A549 (cell line): ENCODE data around the gene SEC31B. TPM values are rescaled to one million over a fixed set of nuclear protein-coding genes. Genes with fewer than 3 reads are reported as not detected.

Experiments
- ATAC-seq, 2 experiments: fragments of 200-7000 bp in 1 of 2; fragments of >200 bp in 1 of 2; cut with Nextera tagmentation in 1 of 2; cut with Tn5 transposase in 1 of 2; 3 replicates each; pipeline versions ENCODE4 v1.8.0 to v1.9.1; 2018 to 2020; ENCODE audit warnings: mild to moderate bottlenecking in 1 of 2, moderate library complexity in 1 of 2
- CTCF ChIA-PET: fragments of 300-600 bp; sonication (Branson Sonifier 250); formaldehyde crosslinking; extraction: SDS; loops from one replicate; lab custom pipeline; 2021; ENCODE audit warnings: antibody characterized with exemption, inconsistent platforms; lab: Yijun Ruan, JAX
- POLR2A ChIA-PET: fragments of 350-600 bp; formaldehyde crosslinking; extraction: SDS; loops from one replicate; lab custom pipeline; 2021; ENCODE audit warnings: antibody characterized with exemption, inconsistent platforms; lab: Yijun Ruan, JAX
- DNase-seq, 2 experiments: peaks; one replicate each; pipeline versions ENCODE4 v3.0.0 to v3.0.0-alpha.2; 2011 to 2016; ENCODE audit warnings: low read depth in 1 of 2, low spot score in 1 of 2
- FAIRE-seq: peaks from 2 replicates; lab custom pipeline; 2011; peaks lifted over from hg19 to GRCh38; lab: Jason Lieb, UNC
- H3K27ac ChIP-seq, 2 experiments: fragments of >200 bp; sonication (Bioruptor Twin); formaldehyde crosslinking; 3 replicates each; pipeline ENCODE4 v1.5.1; 2016 to 2017
- H3K4me1 ChIP-seq: fragments of >200 bp; sonication (Bioruptor Twin); formaldehyde crosslinking; 3 replicates; pipeline ENCODE4 v1.6.1; 2016
- H3K4me2 ChIP-seq: fragments of >200 bp; sonication (Bioruptor Twin); formaldehyde crosslinking; 3 replicates; pipeline ENCODE4 v1.6.1; 2016
- H3K4me3 ChIP-seq: fragments of >200 bp; sonication (Bioruptor Twin); formaldehyde crosslinking; 3 replicates; pipeline ENCODE4 v1.5.1; 2016
- H3K9me3 ChIP-seq: fragments of >200 bp; sonication (Bioruptor Twin); formaldehyde crosslinking; 3 replicates; pipeline ENCODE4 v1.6.1; 2016
- ATOH8 ChIP-seq: fragments of 250-450 bp; sonication (Bioruptor Pico); IDR thresholded peaks from 2 replicates; pipeline ENCODE4 v1.5.0; 2020; ENCODE audit warnings: low read depth, mild to moderate bottlenecking, moderate library complexity
- CTCF ChIP-seq: fragments of >200 bp; sonication (Bioruptor Twin); formaldehyde crosslinking; IDR thresholded peaks from 3 replicates; pipeline ENCODE4 v1.5.1; 2016
- EHF ChIP-seq: fragments of 250-450 bp; sonication (Bioruptor Pico); IDR thresholded peaks from 2 replicates; pipeline ENCODE4 v1.5.0; 2020; ENCODE audit warnings: mild to moderate bottlenecking
- ESRRA ChIP-seq: fragments of 150-350 bp; IDR thresholded peaks from 2 replicates; pipeline ENCODE4 v1.6.1; 2014; ENCODE audit warnings: mild to moderate bottlenecking, low read length, borderline replicate concordance
- FOSB ChIP-seq: fragments of 250-450 bp; sonication (Bioruptor Pico); IDR thresholded peaks from 2 replicates; pipeline ENCODE4 v1.5.0; 2020; ENCODE audit warnings: mild to moderate bottlenecking, moderate library complexity
- FOSL2 ChIP-seq, 2 experiments: fragments of 450-650 bp in 1 of 2; fragments of >200 bp in 1 of 2; sonication (Bioruptor Twin) in 1 of 2; formaldehyde crosslinking; IDR thresholded peaks; 2 replicates each; pipeline versions ENCODE4 v1.5.0 to v1.6.1; 2016 to 2020; ENCODE audit warnings: mild to moderate bottlenecking in 1 of 2, moderate library complexity in 1 of 2
- FOXS1 ChIP-seq: fragments of 250-450 bp; sonication (Bioruptor Pico); IDR thresholded peaks from 2 replicates; pipeline ENCODE4 v1.5.0; 2020; ENCODE audit warnings: mild to moderate bottlenecking, moderate library complexity
- HDAC2 ChIP-seq: fragments of 200-600 bp; sonication (generic); IDR thresholded peaks from 2 replicates; pipeline ENCODE4 v1.6.1; 2016
- HEYL ChIP-seq: fragments of 250-450 bp; sonication (Bioruptor Pico); IDR thresholded peaks from 2 replicates; pipeline ENCODE4 v1.8.0; 2021; ENCODE audit warnings: mild to moderate bottlenecking, moderate library complexity
- HMGXB4 ChIP-seq: fragments of 250-450 bp; sonication (Bioruptor Pico); IDR thresholded peaks from 2 replicates; pipeline ENCODE4 v1.5.0; 2021; ENCODE audit warnings: mild to moderate bottlenecking, moderate library complexity, borderline replicate concordance
- HOXA7 ChIP-seq: fragments of 250-450 bp; sonication (Bioruptor Pico); IDR thresholded peaks from 2 replicates; pipeline ENCODE4 v1.5.0; 2020; ENCODE audit warnings: mild to moderate bottlenecking, moderate library complexity
- HOXB13 ChIP-seq: fragments of 250-450 bp; sonication (Bioruptor Pico); IDR thresholded peaks from 2 replicates; pipeline ENCODE4 v1.5.0; 2020; ENCODE audit warnings: low read depth, mild to moderate bottlenecking, moderate library complexity
- KDM1A ChIP-seq: fragments of 200-600 bp; sonication (generic); IDR thresholded peaks from 2 replicates; pipeline ENCODE4 v1.6.1; 2016; ENCODE audit warnings: low read depth, mild to moderate bottlenecking
- KDM5A ChIP-seq: fragments of 200-600 bp; sonication (generic); IDR thresholded peaks from 2 replicates; pipeline ENCODE4 v1.6.1; 2016; ENCODE audit warnings: antibody characterized with exemption, mild to moderate bottlenecking
- NPAS2 ChIP-seq: fragments of 250-450 bp; sonication (Bioruptor Pico); IDR thresholded peaks from 2 replicates; pipeline ENCODE4 v1.8.0; 2022; ENCODE audit warnings: mild to moderate bottlenecking, moderate library complexity, borderline replicate concordance
- NR3C1 ChIP-seq: fragments of >200 bp; sonication (Bioruptor Twin); formaldehyde crosslinking; IDR thresholded peaks from 3 replicates; pipeline ENCODE4 v1.6.1; 2017
- POLR2A ChIP-seq: IDR thresholded peaks from 2 replicates; pipeline ENCODE4 v1.6.1; 2012; ENCODE audit warnings: mild to moderate bottlenecking, low read length
- POLR2AphosphoS2 ChIP-seq: conservative IDR thresholded peaks from 2 replicates; pipeline ENCODE4 v1.6.1; 2012; ENCODE audit warnings: low read length, improper control_type of control experiment, inconsistent platforms
- RAD21 ChIP-seq, 2 experiments: fragments of >200 bp in 1 of 2; sonication (Bioruptor Twin) in 1 of 2; formaldehyde crosslinking in 1 of 2; IDR thresholded peaks in 1 of 2; conservative IDR thresholded peaks in 1 of 2; 2 replicates in 1 of 2; 3 replicates in 1 of 2; pipeline ENCODE4 v1.6.1; 2012 to 2018; ENCODE audit warnings: inconsistent platforms in 1 of 2
- RCOR1 ChIP-seq: fragments of 150-350 bp; IDR thresholded peaks from 2 replicates; pipeline ENCODE4 v1.6.1; 2014; ENCODE audit warnings: antibody characterized with exemption, low read length, low read depth
- REST ChIP-seq: fragments of 200-600 bp; sonication (generic); IDR thresholded peaks from 2 replicates; pipeline ENCODE4 v1.6.1; 2016; ENCODE audit warnings: antibody characterized with exemption, mild to moderate bottlenecking, moderate library complexity
- RNF2 ChIP-seq: fragments of 200-600 bp; sonication (generic); IDR thresholded peaks from 2 replicates; pipeline ENCODE4 v1.6.1; 2016; ENCODE audit warnings: low read depth, mild to moderate bottlenecking, antibody characterized with exemption, moderate library complexity, borderline replicate concordance
- SMC3 ChIP-seq: fragments of >200 bp; sonication (Bioruptor Twin); formaldehyde crosslinking; IDR thresholded peaks from 3 replicates; pipeline ENCODE4 v1.6.1; 2018; ENCODE audit warnings: inconsistent platforms
- TP53 ChIP-seq: fragments of 250-450 bp; sonication (Bioruptor Pico); IDR thresholded peaks from 2 replicates; pipeline ENCODE4 v1.5.0; 2021; ENCODE audit warnings: mild to moderate bottlenecking, moderate library complexity
- USF2 ChIP-seq: fragments of 450-650 bp; IDR thresholded peaks from 2 replicates; pipeline ENCODE4 v1.6.1; 2014; ENCODE audit warnings: antibody characterized with exemption
- ZC3H11A ChIP-seq: fragments of 450-650 bp; IDR thresholded peaks from 2 replicates; pipeline ENCODE4 v1.6.1; 2014; ENCODE audit warnings: antibody characterized with exemption, mild to moderate bottlenecking
- WGBS: methylation state at CpG from one replicate; pipeline ENCODE4 v1.1.6; 2017; ENCODE audit errors: missing lambda C conversion rate; 5-methylcytosine and 5-hydroxymethylcytosine counted together
- polyA plus RNA-seq, 4 experiments: library from polyadenylated mRNA; depleted of rRNA in 3 of 4; stranded (reverse); fragments of >200 nt; fragmentation: RNase III in 1 of 4; extraction: RNeasy Plus Mini Kit Qiagen cat#74134 plus additional on column Dnase treatment in 1 of 4; gene quantifications; 2 replicates in 3 of 4; 3 replicates in 1 of 4; pipeline ENCODE4 v1.2.3, GENCODE V29; 2011 to 2017

Gene SEC31B
- polyA plus RNA-seq, 2 of the 4 experiments (the other 2 are of a cell fraction), result 6.2 to 7.1 TPM

GRCh38 chr10:100560248-100560647 lies 40.6 kb upstream of the SEC31B start:
- DNase-seq (no peak), FAIRE-seq (no peak), ATAC-seq (no peak)
- H3K4me1 ChIP-seq, result peaks cover 7% of the 10 kb centered on the region; the same call in 2 of the 3 replicates
- no peaks in the 10 kb centered on the region for H3K9me3 ChIP-seq
- ChIA-PET POLR2A (interaction anchor here (0.8 kb wide), 1 partner anchor 11 kb away, joined by 4 read pairs; no protein-coding TSS in a partner anchor), CTCF (interaction anchor here (1.1 to 13.5 kb wide), 12 partner anchors 9 to 318 kb away, joined by 3 to 289 read pairs (median 7); partner anchors contain the start of genes HIF1AN and PAX2)
- H3K27ac ChIP-seq, result no peak overlapping the region
- H3K4me2 ChIP-seq, result no peak overlapping the region
- H3K4me3 ChIP-seq, result no peak overlapping the region
- TF ChIP-seq HMGXB4 (CRISPR knock-in tag), result no peak
- no peak for TF ChIP-seq EHF (CRISPR knock-in tag)
- no peak for TF ChIP-seq NR3C1
- no peak for TF ChIP-seq POLR2AphosphoS2
- TF ChIP-seq FOSL2 (IDR thresholded peaks at IDR 0.05), result no peak
- TF ChIP-seq FOSL2 (CRISPR knock-in tag; IDR thresholded peaks at IDR 0.05), result no peak
- no peak for TF ChIP-seq REST
- TF ChIP-seq KDM5A, result no peak
- no peak for TF ChIP-seq ESRRA
- no peak for TF ChIP-seq POLR2A
- TF ChIP-seq CTCF, result no peak
- TF ChIP-seq SMC3, result no peak
- no peak for TF ChIP-seq RCOR1
- TF ChIP-seq HEYL (CRISPR knock-in tag), result no peak
- no peak for TF ChIP-seq ATOH8
- 100% methylated on average over 1 of the region's 1 CpG for WGBS

GRCh38 chr10:100554902-100555301 lies 35.2 kb upstream of the SEC31B start:
- WGBS, result 51% methylated on average over 2 of the region's 2 CpGs
- CTCF ChIA-PET, result interaction anchor here (0.6 to 10.0 kb wide), 7 partner anchors 8 to 325 kb away, joined by 3 to 82 read pairs (median 5); no protein-coding TSS in a partner anchor
- H3K9me3 ChIP-seq, result no peaks in the 10 kb centered on the region
- H3K4me1 ChIP-seq, result peaks cover 6% of the 10 kb centered on the region; the same call in 1 of the 3 replicates
- FAIRE-seq (no peak), ATAC-seq (peak in 1 of 2 experiments; percentile 47; a peak in 3 of 6 replicates), DNase-seq (no peak)
- TF ChIP-seq HOXB13 (CRISPR knock-in tag), result no peak
- TF ChIP-seq POLR2A, result no peak
- TF ChIP-seq NPAS2 (CRISPR knock-in tag), result no peak
- TF ChIP-seq USF2, result no peak
- no peak for TF ChIP-seq HOXA7 (CRISPR knock-in tag)
- no peak for TF ChIP-seq TP53 (CRISPR knock-in tag)
- TF ChIP-seq RAD21 (conservative IDR thresholded peaks at IDR 0.05 in 1 of 2, IDR thresholded peaks at IDR 0.05 in 1 of 2), result no peak
- no peak for TF ChIP-seq ZC3H11A
- TF ChIP-seq FOXS1, result no peak
- TF ChIP-seq FOSB (CRISPR knock-in tag), result no peak
- TF ChIP-seq HDAC2, result no peak
- no peak for TF ChIP-seq KDM1A
- TF ChIP-seq HEYL (CRISPR knock-in tag), result no peak
- TF ChIP-seq RNF2, result no peak
- TF ChIP-seq SMC3, result no peak
- no peak overlapping the region for H3K4me2 ChIP-seq
- H3K4me3 ChIP-seq, result no peak overlapping the region
- no peak overlapping the region for H3K27ac ChIP-seq
- POLR2A ChIA-PET, result interaction anchor here (0.8 kb wide), 1 partner anchor 19 kb away, joined by 3 read pairs; the partner anchor contains the start of gene HIF1AN
